ENCODE data around the gene ZSWIM1.

DNA sequence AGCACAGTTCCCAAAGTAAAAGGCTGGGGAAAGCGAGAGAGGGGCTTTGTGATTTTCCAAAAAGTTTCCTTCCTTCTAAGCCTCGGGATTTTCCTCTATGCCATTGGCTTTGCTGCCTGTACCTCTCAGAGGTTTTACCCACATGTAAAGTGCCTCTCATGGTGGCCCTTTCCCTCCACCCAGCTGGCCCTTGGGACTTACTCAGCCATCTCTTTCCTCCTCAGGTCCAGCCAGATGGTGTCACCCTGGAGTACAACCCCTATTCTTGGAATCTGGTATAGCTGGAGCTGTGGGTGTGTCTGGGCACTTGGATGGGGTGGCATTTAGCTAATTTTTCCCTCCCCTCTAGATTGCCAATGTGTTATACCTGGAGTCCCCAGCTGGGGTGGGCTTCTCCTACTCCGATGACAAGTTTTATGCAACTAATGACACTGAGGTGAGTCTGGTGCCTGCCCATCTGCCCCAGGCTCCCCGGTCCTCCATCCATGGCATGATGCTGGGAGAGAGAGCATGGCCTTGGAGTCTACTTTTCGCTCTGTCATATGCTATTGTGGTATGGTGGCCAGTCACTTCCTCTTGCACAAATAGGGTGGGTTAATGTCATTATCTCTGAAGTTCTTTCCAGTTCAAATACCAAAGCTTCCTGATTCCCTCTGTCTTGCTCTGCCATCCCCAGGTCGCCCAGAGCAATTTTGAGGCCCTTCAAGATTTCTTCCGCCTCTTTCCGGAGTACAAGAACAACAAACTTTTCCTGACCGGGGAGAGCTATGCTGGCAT is 11.2 kb downstream of the ZSWIM1 start:
- TF ChIP-seq, protein P1, sequence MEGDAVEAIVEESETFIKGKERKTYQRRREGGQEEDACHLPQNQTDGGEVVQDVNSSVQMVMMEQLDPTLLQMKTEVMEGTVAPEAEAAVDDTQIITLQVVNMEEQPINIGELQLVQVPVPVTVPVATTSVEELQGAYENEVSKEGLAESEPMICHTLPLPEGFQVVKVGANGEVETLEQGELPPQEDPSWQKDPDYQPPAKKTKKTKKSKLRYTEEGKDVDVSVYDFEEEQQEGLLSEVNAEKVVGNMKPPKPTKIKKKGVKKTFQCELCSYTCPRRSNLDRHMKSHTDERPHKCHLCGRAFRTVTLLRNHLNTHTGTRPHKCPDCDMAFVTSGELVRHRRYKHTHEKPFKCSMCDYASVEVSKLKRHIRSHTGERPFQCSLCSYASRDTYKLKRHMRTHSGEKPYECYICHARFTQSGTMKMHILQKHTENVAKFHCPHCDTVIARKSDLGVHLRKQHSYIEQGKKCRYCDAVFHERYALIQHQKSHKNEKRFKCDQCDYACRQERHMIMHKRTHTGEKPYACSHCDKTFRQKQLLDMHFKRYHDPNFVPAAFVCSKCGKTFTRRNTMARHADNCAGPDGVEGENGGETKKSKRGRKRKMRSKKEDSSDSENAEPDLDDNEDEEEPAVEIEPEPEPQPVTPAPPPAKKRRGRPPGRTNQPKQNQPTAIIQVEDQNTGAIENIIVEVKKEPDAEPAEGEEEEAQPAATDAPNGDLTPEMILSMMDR (IDR thresholded peaks at IDR 0.05): no peak
- no peak for TF ChIP-seq POLR2A (IDR thresholded peaks at IDR 0.05)

All from suprapubic skin (tissue), 3 donors.